Activated naive CD4-positive, alpha-beta T cell treated with Interleukin-2 at 50 U/mL for 16 hours (primary cell): Measurements from ENCODE around the gene TPK1.

Source experiments
- DNase-seq: peaks from one replicate; pipeline ENCODE4 v3.0.0-alpha.2; 2020

TPK1 gene

GRCh38 chr7:144835652-144836544 lies at the start of gene TPK1:
TSS of gene TPK1 (minus strand) at chr7:144836053. CDS start at chr7:144835602, 451 bp downstream.
- peak; percentile 91 for DNase-seq

GRCh38 chr7:144885478-144885877 lies 49.6 kb upstream of the TPK1 start:
- DNase-seq: no peak

- no peak for DNase-seq
Measured at GRCh38 chr7:144884896-144885295, 49.0 kb upstream of the TPK1 start.

- DNase-seq: no peak
Measured at GRCh38 chr7:144873316-144873845, 37.5 kb upstream of the TPK1 start.

GRCh38 chr7:144869082-144869481 lies 33.2 kb upstream of the TPK1 start:
- DNase-seq: no peak

GRCh38 chr7:144866189-144866588 lies 30.3 kb upstream of the TPK1 start:
- no peak for DNase-seq

GRCh38 chr7:144863320-144863647 lies 27.4 kb upstream of the TPK1 start:
- no peak for DNase-seq

- no peak for DNase-seq
Measured at GRCh38 chr7:144862612-144863319, 26.9 kb upstream of the TPK1 start.

GRCh38 chr7:144859739-144860138 lies 23.9 kb upstream of the TPK1 start:
- DNase-seq: no peak

GRCh38 chr7:144857463-144857862 lies 21.6 kb upstream of the TPK1 start:
- no peak for DNase-seq

GRCh38 chr7:144854839-144855424 lies 19.1 kb upstream of the TPK1 start:
- no peak for DNase-seq

- DNase-seq: no peak
Measured at GRCh38 chr7:144853542-144853941, 17.7 kb upstream of the TPK1 start.

GRCh38 chr7:144848078-144848477 lies 12.2 kb upstream of the TPK1 start:
- no peak for DNase-seq

GRCh38 chr7:144842377-144842851 lies 6.6 kb upstream of the TPK1 start:
- peak; percentile 30 for DNase-seq

- DNase-seq: no peak
Measured at GRCh38 chr7:144836545-144836842, 641 bp upstream of the TPK1 start.

GRCh38 chr7:144835155-144835611 lies 670 bp downstream of the TPK1 start:
- no peak for DNase-seq

- peak; percentile 40 for DNase-seq
Measured at GRCh38 chr7:144834641-144835144, 1.2 kb downstream of the TPK1 start.

- DNase-seq: no peak
Measured at GRCh38 chr7:144830811-144831210, 5.0 kb downstream of the TPK1 start.

- no peak for DNase-seq
Measured at GRCh38 chr7:144830024-144830785, 5.6 kb downstream of the TPK1 start.

- no peak for DNase-seq
Measured at GRCh38 chr7:144827621-144828020, 8.2 kb downstream of the TPK1 start.

GRCh38 chr7:144826208-144826607 lies 9.6 kb downstream of the TPK1 start:
- no peak for DNase-seq

GRCh38 chr7:144824360-144824759 lies 11.5 kb downstream of the TPK1 start:
- DNase-seq: no peak

GRCh38 chr7:144822223-144822622 lies 13.6 kb downstream of the TPK1 start:
- DNase-seq: no peak
